HCT116 (cell line): ENCODE data around the gene ZNF791. TPM values are rescaled to one million over a fixed set of nuclear protein-coding genes. Genes with fewer than 3 reads are reported as not detected.

Experiments used
- ATAC-seq: fragments of 200-7000 bp; cut with Tn5 transposase; 2 replicates; pipeline ENCODE4 v1.9.1; 2020; ENCODE audit warnings: mild to moderate bottlenecking, moderate library complexity
- BruUV-seq: library from RNA; stranded (reverse); fragments of 400-500 nt; replicated peaks from 2 replicates; lab custom pipeline; 2021; lab: Mats Ljungman, UMichigan
- CTCF ChIA-PET: fragments of 300-600 bp; sonication (Branson Sonifier 250); formaldehyde crosslinking; loops from one replicate; lab custom pipeline; 2021; ENCODE audit warnings: antibody characterized with exemption; lab: Charles Lee
- POLR2A ChIA-PET: fragments of 300-600, 350-600 bp; sonication (Branson Sonifier 250); formaldehyde crosslinking; loops from one replicate; lab custom pipeline; 2021; ENCODE audit warnings: antibody characterized with exemption; lab: Charles Lee
- RAD21 ChIA-PET, 2 experiments: fragments of 300-600 bp; sonication (Branson Sonifier 250); formaldehyde crosslinking; loops; one replicate each; lab custom pipeline; 2023; ENCODE audit warnings: low total read pairs in 2 of 2; ENCODE audit not compliant: uncharacterized antibody in 2 of 2, unreplicated experiment in 2 of 2, low non-redundant PET in 1 of 2; lab: Charles Lee
- DNase-seq: peaks from one replicate; pipeline ENCODE4 v3.0.0-alpha.2; 2010; ENCODE audit warnings: low read depth, low spot score
- H2AFZ ChIP-seq: fragments of 200-600 bp; shearing (Covaris generic), sonication (generic); 2 replicates; pipeline ENCODE4 v1.6.1; 2017; ENCODE audit warnings: low read depth, mixed run types, mixed read lengths, antibody characterized with exemption, low read length; ENCODE audit not compliant: poor library complexity, severe bottlenecking
- H3K27ac ChIP-seq: 2 replicates; pipeline ENCODE4 v1.5.1; 2012; ENCODE audit warnings: low read depth, low read length
- H3K27me3 ChIP-seq: fragments of 200-600 bp; sonication (generic); 2 replicates; pipeline ENCODE4 v1.6.1; 2016; ENCODE audit warnings: mixed run types, low read length, mixed read lengths; ENCODE audit not compliant: insufficient read depth
- H3K36me3 ChIP-seq, 2 experiments: fragments of 200-500 bp in 1 of 2; fragments of 200-600 bp in 1 of 2; sonication (Bioruptor generic) in 1 of 2; sonication (generic) in 1 of 2; 2 replicates each; pipeline versions ENCODE4 v1.5.1 to v1.6.1; 2014 to 2016; ENCODE audit warnings: low read length in 2 of 2, inconsistent platforms in 1 of 2, mixed read lengths in 1 of 2, mixed run types in 1 of 2; ENCODE audit not compliant: insufficient read depth in 2 of 2, control insufficient read depth in 1 of 2
- H3K4me1 ChIP-seq, 2 experiments: fragments of 200-600 bp in 1 of 2; sonication (generic) in 1 of 2; 2 replicates each; pipeline versions ENCODE4 v1.5.1 to v1.6.1; 2012 to 2017; ENCODE audit warnings: low read length in 2 of 2, inconsistent platforms in 1 of 2, mild to moderate bottlenecking in 1 of 2, mixed read lengths in 1 of 2, mixed run types in 1 of 2, moderate library complexity in 1 of 2; ENCODE audit not compliant: insufficient read depth in 2 of 2, control insufficient read depth in 1 of 2
- H3K4me2 ChIP-seq: fragments of 200-600 bp; sonication (generic); 2 replicates; pipeline ENCODE4 v1.6.1; 2017; ENCODE audit warnings: mixed run types, low read length, mixed read lengths
- H3K4me3 ChIP-seq, 2 experiments: fragments of 200-600 bp in 1 of 2; sonication (generic) in 1 of 2; replicated peaks in 1 of 2; 2 replicates each; pipeline ENCODE4 v1.5.1; 2011 to 2016; ENCODE audit warnings: low read length in 2 of 2, control low read depth in 1 of 2, low read depth in 1 of 2, mild to moderate bottlenecking in 1 of 2, mixed read lengths in 1 of 2, mixed run types in 1 of 2
- H3K79me2 ChIP-seq: fragments of 200-600 bp; sonication (generic); 2 replicates; pipeline ENCODE4 v1.6.1; 2017; ENCODE audit warnings: mild to moderate bottlenecking, mixed run types, low read length, moderate library complexity, mixed read lengths; ENCODE audit not compliant: insufficient read depth
- H3K9ac ChIP-seq: fragments of 200-600 bp; sonication (generic); 2 replicates; pipeline ENCODE4 v1.6.1; 2016; ENCODE audit warnings: low read length, mixed read lengths
- H3K9me2 ChIP-seq: fragments of 200-600 bp; sonication (generic), shearing (Covaris generic); 2 replicates; pipeline ENCODE4 v1.6.1; 2017; ENCODE audit warnings: mixed run types, mild to moderate bottlenecking, moderate library complexity; ENCODE audit not compliant: insufficient read depth
- H3K9me3 ChIP-seq, 2 experiments: fragments of 200-500 bp in 1 of 2; fragments of 200-600 bp in 1 of 2; sonication (Bioruptor generic) in 1 of 2; sonication (generic) in 1 of 2; 2 replicates each; pipeline ENCODE4 v1.6.1; 2014 to 2017; ENCODE audit warnings: low read length in 2 of 2, mixed read lengths in 2 of 2, inconsistent platforms in 1 of 2, low read depth in 1 of 2, mild to moderate bottlenecking in 1 of 2, mixed run types in 1 of 2, moderate library complexity in 1 of 2; ENCODE audit not compliant: control insufficient read depth in 1 of 2, insufficient read depth in 1 of 2
- H4K20me1 ChIP-seq: fragments of 200-600 bp; sonication (generic), shearing (Covaris generic); 2 replicates; pipeline ENCODE4 v1.6.1; 2017; ENCODE audit warnings: mixed run types, mild to moderate bottlenecking, moderate library complexity; ENCODE audit not compliant: insufficient read depth
- CBX3 ChIP-seq: IDR thresholded peaks from 2 replicates; pipeline ENCODE4 v1.6.1; 2012; ENCODE audit warnings: low read depth
- CEBPB ChIP-seq: IDR thresholded peaks from 2 replicates; pipeline ENCODE4 v1.6.1; 2012; ENCODE audit warnings: low read depth
- ELF1 ChIP-seq: IDR thresholded peaks from 2 replicates; pipeline ENCODE4 v1.6.1; 2012; ENCODE audit warnings: low read depth, borderline replicate concordance
- EZH2 ChIP-seq: fragments of 200-600 bp; sonication (generic); IDR thresholded peaks from 2 replicates; pipeline ENCODE4 v1.6.1; 2017; ENCODE audit warnings: antibody characterized with exemption, mixed run types
- EZH2phosphoT487 ChIP-seq: fragments of 200-600 bp; IDR thresholded peaks from 2 replicates; pipeline ENCODE4 v1.6.1; 2018; ENCODE audit warnings: antibody characterized with exemption, borderline replicate concordance
- FOSL1 ChIP-seq: IDR thresholded peaks from 2 replicates; pipeline ENCODE4 v1.6.1; 2012; ENCODE audit warnings: low read depth
- JUND ChIP-seq: IDR thresholded peaks from 2 replicates; pipeline ENCODE4 v1.6.1; 2012
- POLR2A ChIP-seq: IDR thresholded peaks from 2 replicates; pipeline ENCODE4 v1.7.0; 2011; ENCODE audit warnings: borderline replicate concordance; ENCODE audit not compliant: insufficient read depth, insufficient read length; ENCODE audit errors: extremely low read depth
- POLR2AphosphoS5 ChIP-seq: IDR thresholded peaks from 2 replicates; pipeline ENCODE4 v1.6.1; 2011; ENCODE audit warnings: mild to moderate bottlenecking, low read depth, low read length, moderate library complexity
- SP1 ChIP-seq: IDR thresholded peaks from 2 replicates; pipeline ENCODE4 v1.6.1; 2012; ENCODE audit warnings: low read depth
- SRF ChIP-seq: IDR thresholded peaks from 2 replicates; pipeline ENCODE4 v1.6.1; 2012; ENCODE audit warnings: low read depth
- TCF7L2 ChIP-seq: IDR thresholded peaks from 2 replicates; pipeline ENCODE4 v1.7.0; 2011; ENCODE audit warnings: borderline replicate concordance, inconsistent platforms; ENCODE audit not compliant: insufficient read depth, insufficient read length; ENCODE audit errors: extremely low read depth
- YY1 ChIP-seq: IDR thresholded peaks from 2 replicates; pipeline ENCODE4 v1.6.1; 2011; ENCODE audit warnings: low read length, low read depth, moderate library complexity, mild to moderate bottlenecking; ENCODE audit not compliant: insufficient replicate concordance; ENCODE audit errors: extremely low read depth
- intact Hi-C: fragments of 100-400 bp; cut with micrococcal nuclease; formaldehyde crosslinking; loops from 2 replicates; pipeline ENCODE4 v1.10.0; 2022
- total RNA-seq: library from RNA; stranded (reverse); gene quantifications from one replicate; pipeline ENCODE4 v1.2.1, GENCODE V29; 2021; ENCODE audit not compliant: unreplicated experiment
- TF ChIP-seq, protein P1 (sequence below), 3 experiments: fragments of 200-600 bp in 1 of 3; sonication (generic) in 1 of 3; IDR thresholded peaks in 2 of 3; conservative IDR thresholded peaks in 1 of 3; 2 replicates each; pipeline ENCODE4 v1.5.1; 2012 to 2017; ENCODE audit warnings: low read depth in 2 of 3, low read length in 2 of 3, antibody characterized with exemption in 1 of 3, borderline replicate concordance in 1 of 3, control low read depth in 1 of 3, mild to moderate bottlenecking in 1 of 3, mixed read lengths in 1 of 3, mixed run types in 1 of 3, moderate library complexity in 1 of 3; ENCODE audit not compliant: insufficient read depth in 1 of 3
- TF ChIP-seq, protein P2 (sequence below): IDR thresholded peaks from 2 replicates; pipeline ENCODE4 v1.6.1; 2011; ENCODE audit warnings: mild to moderate bottlenecking, low read length, moderate library complexity; ENCODE audit not compliant: insufficient replicate concordance; ENCODE audit errors: extremely low read depth
- TF ChIP-seq, protein P3 (sequence below): IDR thresholded peaks from 2 replicates; pipeline ENCODE4 v1.6.1; 2012

The ZNF791 gene
- total RNA-seq, 1 experiment from 2014 or later, result 21.2 TPM

DNA sequence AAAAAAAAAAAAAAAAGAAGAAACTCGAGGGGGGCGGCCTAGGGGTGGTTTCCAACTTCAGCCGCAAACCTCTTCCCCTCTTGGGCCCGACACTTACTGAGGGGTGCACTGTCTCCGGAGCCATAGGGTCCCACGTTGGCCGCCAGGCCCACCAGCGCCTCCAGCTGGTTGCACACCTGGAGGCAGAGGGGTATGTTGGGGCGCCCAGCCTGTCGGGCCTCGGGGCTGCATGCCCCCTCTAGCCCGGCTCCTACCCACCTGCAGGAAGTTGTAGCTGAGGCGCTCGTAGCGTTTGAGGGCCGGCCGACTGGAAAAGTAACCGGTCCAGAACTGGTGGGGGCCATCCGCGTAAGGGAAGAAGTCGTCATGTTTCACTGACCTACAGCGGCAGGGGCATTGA lies 47.2 kb downstream of the ZNF791 start:
- H3K36me3 ChIP-seq, result peaks cover 0 to 10% of the 10 kb centered on the region in 2 experiments; a peak in 2 of 4 replicates
- H3K4me1 ChIP-seq, result no peaks in the 10 kb centered on the region
- POLR2A ChIA-PET, result no interaction called here
- no peaks in the 10 kb centered on the region for H3K79me2 ChIP-seq
- no peak overlapping the region for H3K27ac ChIP-seq
- RAD21 ChIA-PET, result interaction anchor here in 1 of 2 experiments (0.7 kb wide), 1 partner anchor 14 kb away, joined by 7 read pairs; no protein-coding TSS in a partner anchor
- CTCF ChIA-PET, result no interaction called here
- DNase-seq (no peak), ATAC-seq (no peak)
- H2AFZ ChIP-seq, result no peak overlapping the region
- H3K4me2 ChIP-seq, result no peak overlapping the region
- no peaks in the 10 kb centered on the region for H4K20me1 ChIP-seq
- no peaks in the 10 kb centered on the region for H3K9me2 ChIP-seq
- TF ChIP-seq CEBPB (no peak), SP1 (no peak), YY1 (no peak), EZH2 (no peak), POLR2AphosphoS5 (no peak), FOSL1 (no peak)
- TF ChIP-seq, protein P1, sequence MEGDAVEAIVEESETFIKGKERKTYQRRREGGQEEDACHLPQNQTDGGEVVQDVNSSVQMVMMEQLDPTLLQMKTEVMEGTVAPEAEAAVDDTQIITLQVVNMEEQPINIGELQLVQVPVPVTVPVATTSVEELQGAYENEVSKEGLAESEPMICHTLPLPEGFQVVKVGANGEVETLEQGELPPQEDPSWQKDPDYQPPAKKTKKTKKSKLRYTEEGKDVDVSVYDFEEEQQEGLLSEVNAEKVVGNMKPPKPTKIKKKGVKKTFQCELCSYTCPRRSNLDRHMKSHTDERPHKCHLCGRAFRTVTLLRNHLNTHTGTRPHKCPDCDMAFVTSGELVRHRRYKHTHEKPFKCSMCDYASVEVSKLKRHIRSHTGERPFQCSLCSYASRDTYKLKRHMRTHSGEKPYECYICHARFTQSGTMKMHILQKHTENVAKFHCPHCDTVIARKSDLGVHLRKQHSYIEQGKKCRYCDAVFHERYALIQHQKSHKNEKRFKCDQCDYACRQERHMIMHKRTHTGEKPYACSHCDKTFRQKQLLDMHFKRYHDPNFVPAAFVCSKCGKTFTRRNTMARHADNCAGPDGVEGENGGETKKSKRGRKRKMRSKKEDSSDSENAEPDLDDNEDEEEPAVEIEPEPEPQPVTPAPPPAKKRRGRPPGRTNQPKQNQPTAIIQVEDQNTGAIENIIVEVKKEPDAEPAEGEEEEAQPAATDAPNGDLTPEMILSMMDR (IDR thresholded peaks at IDR 0.05 in 2 of 3, conservative IDR thresholded peaks at IDR 0.05 in 1 of 3; ENCODE audit: borderline replicate concordance in 1 of 3, insufficient read depth in 1 of 3, low read depth in 2 of 3, low read length in 2 of 3), result peak in 2 of 3 experiments; percentile 9 to 24; a peak in 1 of 6 replicates
- no TSS peak for BruUV-seq
- no peaks in the 10 kb centered on the region for H3K9me3 ChIP-seq
- no peak overlapping the region for H3K9ac ChIP-seq
- intact Hi-C loops, result no loop called here
- H3K27me3 ChIP-seq, result no peaks in the 10 kb centered on the region
- H3K4me3 ChIP-seq, result no peak overlapping the region

DNA sequence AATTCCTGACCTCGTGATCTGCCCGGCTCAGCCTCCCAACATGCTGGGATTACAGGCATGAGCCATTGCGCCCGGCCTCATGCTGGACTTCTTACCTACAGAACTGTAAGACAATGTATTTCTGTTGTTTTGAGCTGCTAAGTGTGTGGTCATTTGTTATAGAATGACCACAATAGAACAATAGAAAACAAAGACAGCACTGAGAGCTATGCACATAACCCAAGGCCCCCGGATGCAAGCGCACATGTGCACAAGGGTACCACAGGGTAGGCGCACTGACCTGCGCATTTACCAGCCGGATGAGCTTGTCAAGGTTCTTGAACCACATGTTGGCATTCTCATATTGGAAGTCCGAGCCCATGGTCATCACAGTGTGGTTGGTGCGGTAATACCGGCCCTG lies 50.3 kb downstream of the ZNF791 start:
- Histone ChIP-seq H3K9me3 (no peaks in the 10 kb centered on the region), H3K4me3 (no peak overlapping the region), H3K79me2 (no peaks in the 10 kb centered on the region), H4K20me1 (no peaks in the 10 kb centered on the region), H3K4me2 (no peak overlapping the region), H3K27ac (no peak overlapping the region), H3K36me3 (peaks cover 0 to 10% of the 10 kb centered on the region in 2 experiments; a peak in 2 of 4 replicates), H3K9me2 (no peaks in the 10 kb centered on the region), H3K9ac (no peak overlapping the region), H3K4me1 (peaks cover 0 to 7% of the 10 kb centered on the region in 2 experiments; a peak in 2 of 4 replicates), H3K27me3 (no peaks in the 10 kb centered on the region), H2AFZ (no peak overlapping the region)
- DNase-seq (no peak), ATAC-seq (no peak)
- no TSS peak for BruUV-seq
- intact Hi-C loops, result loop anchor here (10.0 kb wide), 1 partner anchor 736 kb away; the partner anchor contains the start of gene ZNF700
- ChIA-PET CTCF (no interaction called here), RAD21 (no interaction called here), POLR2A (no interaction called here)
- TF ChIP-seq POLR2A (no peak), SP1 (no peak), FOSL1 (no peak), SRF (no peak), TCF7L2 (no peak), EZH2phosphoT487 (no peak), EZH2 (no peak), ELF1 (no peak), CBX3 (no peak), JUND (no peak)
- TF ChIP-seq, protein P2, sequence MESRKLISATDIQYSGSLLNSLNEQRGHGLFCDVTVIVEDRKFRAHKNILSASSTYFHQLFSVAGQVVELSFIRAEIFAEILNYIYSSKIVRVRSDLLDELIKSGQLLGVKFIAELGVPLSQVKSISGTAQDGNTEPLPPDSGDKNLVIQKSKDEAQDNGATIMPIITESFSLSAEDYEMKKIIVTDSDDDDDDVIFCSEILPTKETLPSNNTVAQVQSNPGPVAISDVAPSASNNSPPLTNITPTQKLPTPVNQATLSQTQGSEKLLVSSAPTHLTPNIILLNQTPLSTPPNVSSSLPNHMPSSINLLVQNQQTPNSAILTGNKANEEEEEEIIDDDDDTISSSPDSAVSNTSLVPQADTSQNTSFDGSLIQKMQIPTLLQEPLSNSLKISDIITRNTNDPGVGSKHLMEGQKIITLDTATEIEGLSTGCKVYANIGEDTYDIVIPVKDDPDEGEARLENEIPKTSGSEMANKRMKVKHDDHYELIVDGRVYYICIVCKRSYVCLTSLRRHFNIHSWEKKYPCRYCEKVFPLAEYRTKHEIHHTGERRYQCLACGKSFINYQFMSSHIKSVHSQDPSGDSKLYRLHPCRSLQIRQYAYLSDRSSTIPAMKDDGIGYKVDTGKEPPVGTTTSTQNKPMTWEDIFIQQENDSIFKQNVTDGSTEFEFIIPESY, result no peak
- TF ChIP-seq, protein P3, sequence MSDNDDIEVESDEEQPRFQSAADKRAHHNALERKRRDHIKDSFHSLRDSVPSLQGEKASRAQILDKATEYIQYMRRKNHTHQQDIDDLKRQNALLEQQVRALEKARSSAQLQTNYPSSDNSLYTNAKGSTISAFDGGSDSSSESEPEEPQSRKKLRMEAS, result no peak
